HG02759 (cell line): ENCODE measurements around the gene MLLT1.

ENCODE experiments used
- ATAC-seq: cut with Tn5 transposase; IDR thresholded peaks from one replicate; pipeline ENCODE4 v1.9.1; 2021; ENCODE audit warnings: mild to moderate bottlenecking, moderate library complexity; ENCODE audit not compliant: unreplicated experiment

Gene MLLT1

DNA sequence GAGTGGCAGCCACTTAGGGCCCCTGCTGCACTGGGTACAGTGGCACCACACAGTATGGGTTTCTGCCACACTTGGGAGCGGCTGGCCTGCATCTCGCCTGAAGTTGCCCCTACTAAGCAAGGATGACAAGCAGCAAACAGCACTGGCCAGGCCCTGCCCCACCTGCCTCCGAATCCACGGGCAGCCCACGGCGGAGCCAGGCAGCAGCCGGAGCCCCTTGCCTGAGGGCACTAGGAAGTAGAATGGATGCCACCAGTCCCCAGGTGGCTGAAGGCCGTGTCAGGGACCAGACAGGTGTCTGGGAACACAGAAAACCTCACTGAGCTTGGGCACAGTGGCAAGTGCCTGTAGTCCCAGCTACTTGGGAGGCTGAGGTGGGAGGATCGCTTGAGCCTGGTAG is 19.4 kb downstream of the MLLT1 start:
- ATAC-seq: no peak

DNA sequence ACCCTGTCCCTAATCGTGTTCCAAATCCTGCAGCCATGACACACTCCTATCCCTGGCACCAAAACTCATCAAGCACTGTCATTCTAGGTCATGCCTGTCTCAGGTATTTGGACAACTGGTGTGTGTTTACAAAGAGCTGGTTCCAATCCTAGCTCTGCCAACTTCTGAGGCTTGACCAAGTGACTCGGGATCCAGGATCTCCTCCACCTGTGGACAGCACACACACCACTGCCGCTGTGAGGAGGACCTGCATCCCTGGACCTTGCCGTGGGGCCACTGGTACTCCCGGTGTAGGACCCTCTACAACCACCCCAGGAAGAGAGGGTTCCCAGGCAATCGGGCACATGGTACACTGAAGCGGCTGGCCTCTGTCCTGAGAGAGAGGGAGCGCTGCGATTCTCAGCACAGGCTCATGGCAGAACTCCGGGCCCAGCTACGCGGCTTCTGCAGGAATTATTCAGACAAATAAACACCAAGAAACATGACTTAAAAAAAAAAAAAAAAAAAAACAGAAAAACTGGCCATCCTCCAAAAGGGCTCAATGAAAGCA is 20.4 kb downstream of the MLLT1 start:
- ATAC-seq: no peak

DNA sequence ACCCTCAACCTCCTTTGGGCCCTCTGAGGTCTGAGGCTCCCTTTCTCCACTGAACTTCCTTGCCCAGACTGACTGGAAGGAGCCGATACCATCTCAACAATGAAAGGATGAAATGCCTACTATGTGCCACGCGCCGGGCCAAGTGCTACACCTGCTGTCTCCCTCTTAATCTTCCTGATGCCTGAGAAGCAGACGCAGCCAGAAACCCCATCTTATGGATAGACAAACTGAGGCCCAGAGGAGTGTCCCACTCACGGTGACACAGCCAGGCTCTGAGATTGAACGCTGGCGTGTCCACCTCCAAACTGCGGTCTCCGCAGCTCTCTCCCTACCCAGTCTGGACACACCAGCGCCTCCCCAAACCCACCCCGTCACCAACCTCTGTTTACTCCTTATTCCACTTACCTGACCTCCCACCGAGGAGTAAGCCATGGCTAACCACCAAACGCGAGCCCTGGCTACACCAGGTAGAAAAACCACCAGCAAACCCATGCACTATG is 20.9 kb downstream of the MLLT1 start:
- ATAC-seq: no peak

DNA sequence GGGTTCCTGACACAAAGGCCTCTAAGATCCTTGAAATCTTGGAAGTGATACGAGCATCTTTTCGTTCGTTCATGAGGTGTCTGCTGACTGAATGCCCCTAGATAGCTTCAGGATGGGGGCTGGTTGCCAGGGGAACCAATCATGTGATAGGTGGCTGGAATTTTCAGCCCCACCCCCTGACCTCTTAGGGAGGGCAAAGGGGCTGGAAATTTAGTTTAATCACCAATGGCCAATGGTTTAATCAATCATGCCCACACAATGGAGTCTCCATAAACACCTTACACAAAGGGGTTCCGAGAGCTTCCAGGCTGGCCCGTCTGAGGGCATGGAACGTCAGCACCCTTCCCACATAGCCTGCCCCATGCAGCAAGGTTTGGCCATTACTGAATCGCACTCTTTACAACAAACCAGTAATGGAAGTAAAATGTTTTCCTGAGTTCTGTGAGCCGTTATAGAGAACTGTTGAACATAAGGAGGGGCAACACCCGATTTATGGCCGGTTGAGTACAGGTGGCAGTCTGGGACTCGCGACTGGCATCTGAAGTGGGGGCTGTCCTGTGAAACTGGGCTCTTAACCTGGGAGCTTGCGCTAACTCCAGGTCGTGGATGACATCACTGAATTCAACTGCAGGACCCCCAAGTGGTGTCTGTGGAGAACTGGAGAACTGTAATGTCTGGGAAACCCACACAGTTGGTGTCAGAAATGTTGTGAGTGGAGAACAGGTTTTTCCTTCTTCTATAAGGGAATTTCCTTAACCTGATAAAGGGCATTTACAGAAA is 25.6 kb downstream of the MLLT1 start:
- no peak for ATAC-seq

DNA sequence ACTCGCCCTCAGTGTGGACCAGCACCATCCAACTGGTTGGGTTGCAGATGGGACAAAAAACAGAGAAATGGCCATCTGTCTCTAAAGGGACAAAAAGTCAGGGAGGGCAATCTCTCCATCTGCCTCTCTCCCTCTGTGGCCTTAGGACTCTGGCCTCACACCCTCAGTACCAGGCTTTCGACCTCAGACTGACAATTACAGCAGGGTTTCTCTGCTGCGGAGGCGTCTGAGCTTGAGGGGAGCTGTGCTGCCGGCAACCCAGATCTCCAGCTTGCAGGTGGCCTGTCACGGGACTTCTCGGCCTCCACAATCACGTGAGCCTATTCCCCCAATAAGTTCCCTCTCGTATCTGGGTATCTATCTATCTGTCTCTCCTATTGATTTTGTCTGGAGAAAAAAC is 27.7 kb downstream of the MLLT1 start:
- ATAC-seq: no peak

DNA sequence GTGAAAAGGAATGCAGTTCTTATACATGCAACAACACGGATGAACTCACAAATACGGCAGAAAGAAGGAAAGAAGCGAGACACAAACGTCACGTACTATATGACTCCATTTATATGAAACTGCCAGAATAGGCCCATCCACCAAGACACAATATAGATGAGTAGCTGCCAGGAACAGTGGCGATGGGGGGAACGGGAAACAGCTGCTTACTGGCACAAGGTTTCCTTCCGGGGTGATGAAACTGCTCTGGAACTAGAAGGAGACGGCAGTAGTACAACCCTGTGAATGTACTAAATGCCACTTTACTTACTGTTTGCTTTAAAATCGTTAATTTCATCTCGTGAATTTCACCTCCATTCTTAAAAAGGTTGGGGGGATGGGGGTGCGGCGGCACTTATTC is 28.9 kb downstream of the MLLT1 start:
- no peak for ATAC-seq

DNA sequence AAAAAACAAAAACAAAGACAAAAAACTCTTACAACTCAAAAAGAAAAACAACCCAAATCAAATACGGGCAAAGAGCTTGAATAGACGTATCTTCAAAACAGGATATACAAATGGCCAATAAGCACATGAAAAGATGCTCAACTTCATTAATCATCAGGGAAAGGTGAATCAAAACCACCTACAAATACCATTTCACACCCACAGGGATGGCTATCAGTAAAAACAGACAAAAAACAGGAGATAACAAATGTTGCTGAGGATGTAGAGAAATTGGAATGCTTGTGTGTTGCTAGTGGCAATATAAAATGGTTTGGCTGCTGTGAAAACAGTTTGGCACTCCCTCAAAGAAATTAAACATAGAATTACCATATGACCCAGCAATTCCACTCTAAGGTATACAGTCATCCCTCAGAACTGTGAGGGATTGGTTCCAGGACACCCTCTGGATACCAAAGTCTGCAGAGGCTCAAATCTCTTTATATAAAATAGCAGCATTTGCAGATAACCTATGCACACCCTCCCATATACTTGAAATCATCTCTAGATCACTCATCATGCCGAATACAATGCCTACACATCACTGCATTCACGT is 29.7 kb downstream of the MLLT1 start:
- ATAC-seq: no peak

DNA sequence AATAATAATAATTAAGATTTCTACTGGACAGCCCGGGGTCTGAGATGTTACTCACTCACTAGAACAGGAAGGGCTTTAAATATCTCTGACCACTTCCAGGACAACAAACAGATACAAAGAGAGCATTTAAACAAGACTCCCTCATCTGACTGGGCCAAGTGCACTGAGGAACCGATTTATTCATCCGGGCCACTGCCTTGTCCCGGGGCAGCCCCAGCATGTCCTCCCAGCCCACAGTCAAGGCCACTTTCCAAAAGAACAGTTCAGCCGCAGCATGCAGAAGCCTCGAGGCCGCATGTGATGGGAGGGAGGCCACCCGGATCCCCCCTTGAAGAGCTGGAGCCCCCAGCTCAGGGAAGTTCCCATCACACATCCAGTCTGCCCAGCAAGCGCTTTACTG is 30.5 kb downstream of the MLLT1 start:
- no peak for ATAC-seq

DNA sequence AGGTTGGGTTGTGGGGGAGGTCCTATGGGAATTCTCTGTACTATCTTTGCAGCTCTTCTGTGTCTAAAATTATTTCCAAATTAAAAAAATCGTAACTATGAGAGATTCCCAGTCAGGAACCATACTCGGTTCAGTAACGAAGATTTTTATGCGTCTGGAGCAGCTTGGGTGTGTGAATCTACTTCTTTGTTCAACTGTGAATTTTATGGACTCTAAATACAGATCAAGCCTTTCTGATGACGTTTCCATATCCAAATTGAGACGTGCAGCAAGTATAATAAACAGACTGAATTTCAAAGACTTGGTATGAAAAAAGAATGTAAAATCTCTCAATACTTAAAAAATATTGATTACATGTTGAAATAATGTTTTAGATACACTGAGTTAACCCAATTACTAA is 30.9 kb downstream of the MLLT1 start:
- no peak for ATAC-seq

DNA sequence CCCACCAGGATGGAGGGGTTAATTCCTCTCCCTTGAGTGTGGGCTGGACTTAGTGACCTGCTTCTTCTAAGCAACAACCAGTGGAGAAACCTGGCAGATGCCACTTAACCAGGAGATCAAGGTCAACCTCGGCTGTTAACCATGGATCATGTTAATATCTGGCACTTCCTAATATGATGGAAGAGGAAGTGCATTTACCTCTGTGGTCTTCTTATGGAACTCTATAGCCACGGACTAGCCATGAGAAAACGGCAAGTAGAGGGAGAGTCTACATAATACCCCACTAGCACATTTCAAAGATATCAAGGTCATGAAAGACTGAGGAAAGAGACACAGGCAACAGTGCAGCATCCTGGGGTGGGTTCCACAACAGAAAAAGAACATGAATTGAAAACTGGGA is 31.4 kb downstream of the MLLT1 start:
- ATAC-seq: no peak

DNA sequence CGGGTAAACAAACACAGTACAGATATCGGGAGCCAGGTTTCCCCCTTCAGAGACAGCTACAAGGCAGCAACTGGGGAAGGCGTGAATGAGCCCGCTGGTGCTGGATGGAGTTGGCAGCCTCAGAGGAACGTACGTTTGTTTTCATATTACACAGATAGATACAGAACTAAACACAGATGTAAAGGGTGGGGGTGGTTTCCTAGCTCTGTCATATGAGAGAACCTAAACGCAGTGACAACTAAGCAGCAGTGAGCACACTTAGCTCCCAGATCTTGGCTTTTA is 32.8 kb downstream of the MLLT1 start:
- no peak for ATAC-seq

DNA sequence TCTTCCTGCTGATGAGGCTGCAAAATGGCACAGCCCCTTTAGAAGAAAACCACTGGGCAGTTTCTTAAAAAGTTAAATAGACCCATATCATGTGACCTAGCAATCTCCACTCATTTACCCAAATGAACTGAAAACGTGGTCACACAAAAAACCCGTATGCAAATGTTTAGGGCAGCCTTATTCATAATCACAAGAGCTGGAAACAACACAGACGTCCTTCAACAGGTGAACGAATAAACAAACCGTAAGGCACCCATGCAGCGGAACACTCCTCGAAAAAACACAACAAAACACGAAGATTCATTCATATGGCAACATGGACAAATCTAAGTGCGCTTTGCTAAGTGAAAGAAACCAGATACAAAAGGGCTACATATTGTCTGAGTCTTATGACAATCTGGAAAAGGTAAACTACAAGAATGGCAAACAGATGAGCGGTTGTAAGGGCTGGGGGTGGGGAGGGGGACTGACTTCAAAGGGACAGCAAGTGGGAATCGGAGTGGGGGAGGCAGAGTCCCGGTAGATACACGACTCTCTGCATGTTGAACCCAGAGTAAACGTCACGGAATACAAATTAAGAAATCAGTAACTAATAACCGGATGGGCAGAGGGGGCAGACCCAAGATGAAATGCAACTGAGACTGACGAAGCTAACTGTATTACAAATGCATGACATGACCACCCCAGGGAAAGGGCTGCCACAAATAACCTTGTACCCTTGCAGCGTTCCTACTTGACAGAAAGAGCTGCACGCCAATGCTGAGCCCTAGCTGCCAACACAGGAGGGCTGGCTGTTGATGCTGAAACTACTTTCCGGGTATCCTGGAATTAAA is 33.4 kb downstream of the MLLT1 start:
- ATAC-seq: no peak

DNA sequence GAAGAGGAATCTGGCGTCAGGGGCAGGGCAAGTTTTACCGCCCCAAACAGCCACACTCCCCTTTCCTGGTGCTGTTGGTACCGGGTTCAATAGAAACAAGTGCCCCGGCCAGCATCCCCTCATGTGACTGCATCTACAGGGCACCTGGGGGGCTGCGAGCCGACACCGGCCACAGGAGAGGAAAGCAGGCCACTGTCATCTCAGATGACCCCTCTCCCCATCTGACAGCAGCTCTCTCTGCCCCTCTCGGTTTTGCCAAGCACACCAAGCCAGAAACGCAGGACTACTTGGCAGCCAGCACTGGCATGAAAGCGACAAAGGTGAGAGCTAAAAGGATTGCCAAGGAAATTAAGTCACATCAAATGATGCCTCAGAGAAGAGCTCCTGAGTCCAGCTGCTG is 37.1 kb downstream of the MLLT1 start:
- no peak for ATAC-seq

DNA sequence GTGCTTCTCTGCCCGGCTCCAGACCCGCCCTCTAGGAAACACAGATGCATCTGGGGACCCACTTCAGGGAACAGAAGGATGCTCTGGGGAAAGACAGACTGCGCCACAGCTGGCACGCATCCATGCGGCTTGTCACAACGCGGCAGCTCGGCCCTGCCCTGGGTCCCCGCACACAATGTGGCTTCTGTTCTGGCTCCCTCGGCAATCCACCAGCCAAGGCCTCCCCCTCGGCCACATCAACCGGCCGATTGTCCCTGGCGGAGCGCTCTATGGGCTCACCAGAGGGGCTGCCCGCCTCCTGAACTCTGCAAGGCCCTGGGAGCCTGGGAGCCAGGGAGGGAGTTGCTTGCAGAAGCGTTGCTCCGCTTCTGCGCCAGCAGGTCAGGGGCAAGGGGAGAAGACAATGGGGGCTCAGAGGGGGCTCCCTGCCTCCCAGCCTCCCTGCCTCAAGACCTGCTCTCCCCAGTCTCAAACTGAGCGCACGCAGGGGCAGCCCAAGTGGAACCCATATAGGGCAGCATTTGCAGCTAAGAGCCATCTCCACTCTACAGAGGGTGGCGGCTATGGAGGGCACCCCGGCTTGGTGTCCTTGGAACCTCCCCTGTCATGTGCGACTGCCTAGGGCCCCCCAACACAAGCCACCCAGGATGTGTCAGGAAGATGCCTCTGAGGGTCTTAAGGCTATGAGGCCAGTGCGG is 37.9 kb downstream of the MLLT1 start:
- no peak for ATAC-seq

DNA sequence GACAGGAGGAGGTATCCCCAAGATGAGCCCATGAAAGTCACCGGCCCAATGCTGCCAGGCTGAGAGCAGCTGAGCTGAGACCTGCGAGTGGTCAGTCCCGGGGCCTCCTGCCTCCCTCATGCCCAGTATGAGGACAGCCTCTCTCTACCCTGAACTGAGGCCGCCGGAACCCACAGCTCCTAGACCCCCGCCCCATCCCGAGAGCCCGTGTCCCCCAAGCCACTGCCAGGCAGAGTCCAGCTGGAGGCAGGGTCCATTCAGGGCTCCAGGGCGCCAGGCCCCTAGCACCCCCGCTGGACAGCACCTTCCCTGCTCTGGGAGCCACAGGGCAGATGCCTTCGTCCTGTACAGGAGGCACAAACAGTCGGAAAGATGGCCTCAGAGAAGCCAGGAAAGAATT is 38.7 kb downstream of the MLLT1 start:
- ATAC-seq: no peak

DNA sequence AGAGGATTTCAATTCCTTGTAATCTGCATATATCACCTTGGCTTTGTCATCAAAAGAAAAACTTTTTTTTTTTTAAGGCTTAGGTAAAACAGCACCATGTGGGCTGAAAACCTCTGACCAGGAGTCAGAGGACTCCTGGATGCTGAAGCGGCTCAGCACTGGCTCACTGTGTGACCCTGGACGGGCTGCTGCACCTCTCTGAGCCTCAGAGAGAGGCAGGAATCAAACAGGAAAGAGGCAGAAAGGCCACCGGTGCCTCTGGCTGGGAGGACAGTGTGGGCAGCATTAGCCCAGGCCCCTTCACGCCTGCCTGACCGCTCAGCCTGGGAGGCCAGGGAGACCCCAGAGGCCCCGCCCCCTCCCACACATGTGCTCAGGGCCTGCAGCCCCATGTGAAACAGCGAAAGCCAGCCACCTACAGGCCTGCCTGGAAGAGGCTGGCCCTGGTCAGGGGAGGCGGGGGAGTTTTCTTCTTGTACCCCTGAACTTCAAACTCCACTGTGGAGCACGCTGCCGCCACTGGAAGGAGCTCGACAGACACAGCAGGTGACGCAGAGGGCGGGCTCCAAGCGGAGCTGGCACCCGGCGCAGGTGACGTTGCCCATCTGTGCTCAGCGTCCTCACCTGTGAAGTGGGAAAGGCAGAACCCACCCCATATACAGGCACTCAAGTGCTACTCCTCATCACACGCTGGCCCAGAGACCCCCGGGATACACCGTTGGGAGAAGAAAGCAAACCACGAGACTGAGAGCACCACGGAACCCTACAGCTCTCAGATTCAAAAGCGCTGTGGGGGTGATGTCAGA is 39.7 kb downstream of the MLLT1 start:
- no peak for ATAC-seq

DNA sequence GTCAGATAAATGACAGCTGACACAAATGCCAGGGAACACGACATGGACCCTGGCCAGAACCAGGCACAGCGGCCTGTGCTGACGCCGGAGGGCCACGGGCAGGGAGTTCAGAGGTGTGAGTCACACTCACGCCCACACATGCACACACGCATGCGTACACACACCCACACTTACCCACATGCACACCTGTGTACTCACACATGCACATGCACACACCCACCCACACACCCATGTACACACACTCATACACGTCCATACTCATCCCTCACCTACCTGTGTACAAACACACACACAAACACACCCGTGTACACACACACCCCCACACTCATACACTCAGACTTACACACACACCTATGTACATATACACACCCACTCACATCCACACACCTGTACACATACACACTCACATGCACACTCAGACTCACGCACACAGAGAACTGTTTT is 40.4 kb downstream of the MLLT1 start:
- ATAC-seq: no peak

DNA sequence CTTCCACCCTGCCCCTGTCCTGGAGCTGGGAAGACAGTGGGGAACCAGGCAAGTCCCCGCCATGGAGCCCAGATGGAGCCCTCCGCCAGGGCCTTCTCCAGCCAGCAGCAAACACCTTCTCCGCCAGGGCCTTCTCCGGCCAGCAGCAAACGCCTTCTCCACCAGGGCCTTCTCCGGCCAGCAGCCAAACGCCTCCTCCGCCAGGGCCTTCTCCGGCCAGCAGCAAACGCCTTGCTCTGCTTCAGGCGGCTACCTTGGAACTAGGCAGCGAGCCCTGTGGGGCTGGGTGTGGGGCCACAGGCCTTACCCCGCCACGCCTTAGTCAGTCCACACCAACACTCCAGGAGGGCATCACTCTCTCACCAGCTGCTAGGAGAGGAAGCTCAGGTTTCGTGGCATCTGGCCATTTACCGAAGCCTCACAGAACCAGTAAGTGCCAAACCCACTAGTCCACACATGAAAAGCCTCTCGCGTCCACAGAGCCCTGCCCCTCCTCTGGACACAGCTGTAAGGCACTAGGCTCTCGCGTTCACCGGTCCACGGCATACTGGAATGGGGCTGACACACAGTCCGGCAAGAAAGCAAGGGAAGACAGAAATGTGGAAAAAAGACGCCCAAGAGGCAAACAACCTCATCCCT is 41.0 kb downstream of the MLLT1 start:
- no peak for ATAC-seq

DNA sequence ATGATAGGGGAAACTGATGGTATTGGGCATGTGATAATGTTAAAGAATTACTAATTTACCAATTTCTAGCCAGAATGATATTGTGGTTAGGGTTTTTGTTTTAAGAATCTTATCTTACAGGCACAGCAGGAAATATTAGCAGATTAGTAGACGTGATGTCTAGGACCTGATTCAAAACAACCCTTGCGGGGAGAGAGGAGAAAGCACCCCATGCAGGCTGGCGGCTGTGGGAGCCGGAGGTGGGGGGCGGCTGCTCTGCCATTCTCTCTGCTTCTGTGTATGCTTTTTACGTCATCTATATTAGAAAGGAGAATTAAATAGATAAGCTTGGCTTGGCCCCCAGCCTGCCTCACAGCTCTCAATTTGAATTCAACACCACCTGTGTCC is 41.5 kb downstream of the MLLT1 start:
- no peak for ATAC-seq
